Activated CD8-positive, alpha-beta T cell treated with anti-CD3 and anti-CD28 coated beads, Interleukin-2, amount 10 ng/mL, durations not matched to agents 7 days and 5 days (primary cell): ENCODE measurements around the gene TPRG1L. TPM values are rescaled to one million over a fixed set of nuclear protein-coding genes. Genes with fewer than 3 reads are reported as not detected.
"Not testable (repeated sequence)": the region's sequence is repeated elsewhere in the genome, so short reads cannot be mapped to it uniquely, and the experiment has no call there.

ENCODE experiments used
- ATAC-seq: fragments of 150-1000 bp; cut with Tn5 transposase; one replicate; pipeline ENCODE4 v1.10.0; 2021; ENCODE audit warnings: moderate library complexity
- CTCF ChIA-PET: fragments of 350-600 bp; sonication (Branson Sonifier 250); formaldehyde crosslinking; loops from one replicate; lab custom pipeline; 2021; ENCODE audit warnings: antibody characterized with exemption; lab: Charles Lee
- POLR2A ChIA-PET: fragments of 350-600 bp; sonication (Branson Sonifier 250); formaldehyde crosslinking; loops from one replicate; lab custom pipeline; 2021; ENCODE audit warnings: antibody characterized with exemption; lab: Charles Lee
- DNase-seq: peaks from one replicate; pipeline ENCODE4 v3.0.0-alpha.2; 2020
- H3K27ac Mint-ChIP-seq: one replicate; pipeline ENCODE4 v1.8.0; 2021; ENCODE audit warnings: mild to moderate bottlenecking, mixed read lengths
- H3K27me3 Mint-ChIP-seq: one replicate; pipeline ENCODE4 v1.8.0; 2021; ENCODE audit warnings: low read depth, mixed read lengths
- H3K36me3 Mint-ChIP-seq: one replicate; pipeline ENCODE4 v1.8.0; 2021; ENCODE audit warnings: low read depth, mixed read lengths
- H3K4me1 Mint-ChIP-seq: one replicate; pipeline ENCODE4 v1.8.0; 2021; ENCODE audit warnings: low read depth, mixed read lengths
- H3K4me3 Mint-ChIP-seq: one replicate; pipeline ENCODE4 v1.8.0; 2021; ENCODE audit warnings: mild to moderate bottlenecking, mixed read lengths
- H3K9me3 Mint-ChIP-seq: one replicate; pipeline ENCODE4 v1.8.0; 2022; ENCODE audit warnings: mixed read lengths; ENCODE audit not compliant: insufficient read depth
- total RNA-seq, 2 experiments: library from RNA; stranded (reverse); gene quantifications; one replicate each; pipeline ENCODE4 v1.2.3, GENCODE V29; 2021

The TPRG1L gene
- total RNA-seq, 2 experiments from 2014 or later = 9.9 to 10.0 TPM

GRCh38 chr1:3584915-3585314 is 39.9 kb upstream of the TPRG1L start:
- no peak for ATAC-seq

DNA sequence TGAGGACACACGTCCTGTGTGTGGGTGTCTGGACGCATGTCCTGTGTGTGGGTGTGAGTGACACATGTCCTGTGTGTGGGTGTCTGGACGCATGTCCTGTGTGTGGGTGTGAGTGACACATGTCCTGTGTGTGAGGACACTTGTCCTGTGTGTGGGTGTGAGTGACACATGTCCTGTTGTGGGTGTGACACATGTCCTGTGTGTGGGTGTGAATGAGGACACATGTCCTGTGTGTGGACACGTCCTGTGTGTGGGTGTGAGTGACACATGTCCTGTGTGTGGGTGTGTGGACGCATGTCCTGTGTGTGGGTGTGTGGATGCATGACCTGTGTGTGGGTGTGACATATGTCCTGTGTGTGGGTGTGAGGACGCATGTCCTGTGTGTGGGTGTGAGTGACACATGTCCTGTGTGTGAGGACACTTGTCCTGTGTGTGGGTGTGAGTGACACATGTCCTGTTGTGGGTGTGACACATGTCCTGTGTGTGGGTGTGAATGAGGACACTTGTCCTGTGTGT is 39.4 kb upstream of the TPRG1L start:
- DNase-seq, H3K27me3 Mint-ChIP-seq, H3K4me3 Mint-ChIP-seq: not testable (repeated sequence)

More at GRCh38 chr1:3584915-3585314, 39.9 kb upstream of the TPRG1L start:
- ChIA-PET CTCF (no interaction called here), POLR2A (no interaction called here)
- H3K27me3 Mint-ChIP-seq = no peaks in the 10 kb centered on the region
- no peaks in the 10 kb centered on the region for H3K4me1 Mint-ChIP-seq
- H3K36me3 Mint-ChIP-seq = no peaks in the 10 kb centered on the region
- H3K27ac Mint-ChIP-seq = no peak overlapping the region
- H3K9me3 Mint-ChIP-seq = no peaks in the 10 kb centered on the region
- no peak for DNase-seq
- H3K4me3 Mint-ChIP-seq = no peak overlapping the region

GRCh38 chr1:3585940-3586568 is 38.8 kb upstream of the TPRG1L start:
- POLR2A ChIA-PET = no interaction called here
- no peaks in the 10 kb centered on the region for H3K9me3 Mint-ChIP-seq
- no peaks in the 10 kb centered on the region for H3K36me3 Mint-ChIP-seq
- DNase-seq = no peak
- H3K27me3 Mint-ChIP-seq = no peaks in the 10 kb centered on the region
- no peak overlapping the region for H3K27ac Mint-ChIP-seq
- H3K4me3 Mint-ChIP-seq = no peak overlapping the region
- no peak for ATAC-seq
- CTCF ChIA-PET = no interaction called here
- no peaks in the 10 kb centered on the region for H3K4me1 Mint-ChIP-seq

More for the DNA sequence above, 39.4 kb upstream of the TPRG1L start:
- CTCF ChIA-PET, H3K4me1 Mint-ChIP-seq, ATAC-seq, H3K36me3 Mint-ChIP-seq, H3K9me3 Mint-ChIP-seq, POLR2A ChIA-PET, H3K27ac Mint-ChIP-seq: not testable (repeated sequence)

- Mint-ChIP-seq H3K27ac (no peak overlapping the region), H3K9me3 (no peaks in the 10 kb centered on the region), H3K36me3 (no peaks in the 10 kb centered on the region), H3K4me1 (no peaks in the 10 kb centered on the region), H3K4me3 (no peak overlapping the region), H3K27me3 (no peaks in the 10 kb centered on the region)
- no peak for DNase-seq
- no peak for ATAC-seq
- ChIA-PET CTCF (no interaction called here), POLR2A (no interaction called here)
These were observed 37.6 kb upstream of the TPRG1L start for GRCh38 chr1:3586986-3587759.

GRCh38 chr1:3588395-3588794 is 36.4 kb upstream of the TPRG1L start:
- CTCF ChIA-PET = no interaction called here
- Mint-ChIP-seq H3K27me3 (no peaks in the 10 kb centered on the region), H3K36me3 (no peaks in the 10 kb centered on the region), H3K4me1 (no peaks in the 10 kb centered on the region), H3K9me3 (no peaks in the 10 kb centered on the region), H3K4me3 (no peak overlapping the region), H3K27ac (no peak overlapping the region)
- ATAC-seq = no peak
- DNase-seq = no peak
- POLR2A ChIA-PET = no interaction called here

DNA sequence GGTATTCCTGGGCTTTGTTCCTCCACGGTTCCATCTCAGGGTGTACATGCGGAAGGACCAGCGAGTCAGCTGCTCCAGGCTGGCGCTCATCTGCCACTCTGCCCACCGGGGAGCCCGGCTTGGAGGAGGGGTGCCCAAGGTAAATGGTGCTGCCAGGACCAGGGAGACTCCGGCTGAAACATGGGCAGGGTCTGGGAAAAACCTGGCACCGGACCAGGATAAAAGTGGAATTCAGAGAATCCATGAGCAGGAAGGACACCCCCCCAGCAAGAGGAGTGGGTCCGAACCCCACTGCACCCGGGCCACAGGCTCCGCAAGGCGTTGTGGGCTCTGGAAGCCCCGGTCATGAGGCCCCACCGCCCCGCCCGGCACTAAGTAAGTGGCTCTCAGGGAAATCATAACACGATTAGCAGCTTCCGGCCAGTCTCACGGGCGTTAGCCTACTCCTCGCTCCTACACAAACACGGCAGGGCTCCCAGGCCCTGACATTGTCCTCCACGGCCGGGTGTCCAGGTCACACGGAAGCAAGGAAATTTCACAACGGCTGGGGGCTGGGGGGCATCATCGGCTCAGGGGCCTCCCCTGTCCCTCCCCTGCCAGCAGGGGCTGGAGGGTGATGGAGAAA is 34.6 kb upstream of the TPRG1L start:
- ChIA-PET CTCF (no interaction called here), POLR2A (no interaction called here)
- DNase-seq (no peak), ATAC-seq (no peak)
- Mint-ChIP-seq H3K4me3 (no peak overlapping the region), H3K27me3 (no peaks in the 10 kb centered on the region), H3K36me3 (no peaks in the 10 kb centered on the region), H3K4me1 (no peaks in the 10 kb centered on the region), H3K27ac (no peak overlapping the region), H3K9me3 (no peaks in the 10 kb centered on the region)

- Mint-ChIP-seq H3K27ac (no peak overlapping the region), H3K9me3 (no peaks in the 10 kb centered on the region), H3K27me3 (no peaks in the 10 kb centered on the region), H3K4me3 (no peak overlapping the region), H3K36me3 (no peaks in the 10 kb centered on the region), H3K4me1 (no peaks in the 10 kb centered on the region)
- ChIA-PET POLR2A (no interaction called here), CTCF (interaction anchor here (1.0 to 1.9 kb wide), 2 partner anchors 9 to 28 kb away, joined by 3 to 9 read pairs; no protein-coding TSS in a partner anchor)
- ATAC-seq (no peak), DNase-seq (no peak)
These were observed 33.6 kb upstream of the TPRG1L start for GRCh38 chr1:3590951-3591865.

- H3K9me3 Mint-ChIP-seq = no peaks in the 10 kb centered on the region
- no peaks in the 10 kb centered on the region for H3K27me3 Mint-ChIP-seq
- no peak overlapping the region for H3K4me3 Mint-ChIP-seq
- ChIA-PET POLR2A (no interaction called here), CTCF (no interaction called here)
- ATAC-seq (no peak), DNase-seq (no peak)
- H3K27ac Mint-ChIP-seq = no peak overlapping the region
- no peaks in the 10 kb centered on the region for H3K36me3 Mint-ChIP-seq
- peaks cover 16% of the 10 kb centered on the region for H3K4me1 Mint-ChIP-seq
These were observed 31.5 kb upstream of the TPRG1L start for GRCh38 chr1:3593334-3593733.

DNA sequence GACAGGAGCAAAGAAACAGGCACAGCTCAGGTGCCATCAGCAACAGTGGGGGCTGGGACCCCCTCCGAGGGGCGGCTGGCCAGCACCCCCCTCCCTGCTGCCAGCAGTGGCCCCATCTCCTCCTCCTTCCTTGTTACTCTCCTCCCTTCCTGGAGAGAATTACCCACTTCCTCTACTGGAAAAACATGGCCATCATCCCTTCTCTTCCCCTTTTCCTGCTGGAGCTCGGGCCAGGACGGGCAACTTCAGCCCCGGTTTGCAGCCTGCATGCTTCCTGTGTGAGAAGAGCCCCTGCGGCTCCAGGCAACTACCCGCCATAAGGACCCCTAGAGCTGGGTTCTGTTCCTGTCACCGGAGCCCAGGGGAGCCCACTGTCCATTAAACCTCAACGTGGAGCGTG is 31.1 kb upstream of the TPRG1L start:
- no peak for DNase-seq
- peaks cover 18% of the 10 kb centered on the region for H3K4me1 Mint-ChIP-seq
- no peaks in the 10 kb centered on the region for H3K9me3 Mint-ChIP-seq
- H3K36me3 Mint-ChIP-seq = no peaks in the 10 kb centered on the region
- H3K4me3 Mint-ChIP-seq = no peak overlapping the region
- no peak overlapping the region for H3K27ac Mint-ChIP-seq
- ChIA-PET POLR2A (no interaction called here), CTCF (no interaction called here)
- no peaks in the 10 kb centered on the region for H3K27me3 Mint-ChIP-seq
- ATAC-seq = no peak

DNA sequence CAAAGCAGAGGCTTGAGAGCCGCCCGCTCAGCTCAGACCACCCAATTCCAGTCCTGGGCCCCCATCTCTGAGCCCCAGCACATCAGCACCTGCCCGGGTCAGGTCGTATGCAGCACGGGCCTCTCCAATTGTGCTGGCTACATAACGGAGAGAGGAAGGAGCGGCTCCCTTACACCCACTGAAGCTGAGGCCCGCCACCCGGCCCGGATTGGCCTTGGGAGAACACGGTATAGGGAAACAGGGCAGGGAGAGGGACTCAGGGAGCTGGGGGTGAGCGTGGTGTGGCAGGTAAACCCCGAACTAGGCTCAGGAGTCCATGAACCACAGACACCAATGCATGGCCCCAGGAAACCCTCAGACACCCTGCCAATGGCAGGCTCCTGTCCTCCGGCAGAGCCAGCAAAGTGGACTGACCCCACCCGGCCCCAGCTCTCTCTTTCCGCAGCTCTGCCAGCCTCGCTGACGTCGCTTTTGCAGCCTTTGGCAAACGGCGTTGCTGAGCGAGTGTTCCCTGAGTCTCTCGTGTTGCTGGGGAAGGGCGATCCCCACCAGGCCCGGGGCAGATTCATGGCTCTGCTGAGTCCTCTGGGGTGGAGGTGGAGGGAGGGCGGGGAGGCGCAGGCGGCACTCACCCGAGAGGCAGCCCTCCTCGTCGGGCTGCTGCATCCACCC is 30.0 kb upstream of the TPRG1L start:
- CTCF ChIA-PET = no interaction called here
- no peaks in the 10 kb centered on the region for H3K36me3 Mint-ChIP-seq
- no peaks in the 10 kb centered on the region for H3K27me3 Mint-ChIP-seq

GRCh38 chr1:3595949-3596348 is 28.9 kb upstream of the TPRG1L start:
- ChIA-PET CTCF (no interaction called here), POLR2A (no interaction called here)
- H3K4me3 Mint-ChIP-seq = no peak overlapping the region
- H3K36me3 Mint-ChIP-seq = no peaks in the 10 kb centered on the region
- H3K4me1 Mint-ChIP-seq = peaks cover 20% of the 10 kb centered on the region
- ATAC-seq (no peak), DNase-seq (no peak)
- no peaks in the 10 kb centered on the region for H3K9me3 Mint-ChIP-seq
- no peak overlapping the region for H3K27ac Mint-ChIP-seq
- no peaks in the 10 kb centered on the region for H3K27me3 Mint-ChIP-seq

More for the DNA sequence above, 30.0 kb upstream of the TPRG1L start:
- POLR2A ChIA-PET = no interaction called here
- H3K4me3 Mint-ChIP-seq = no peak overlapping the region
- H3K4me1 Mint-ChIP-seq = peaks cover 20% of the 10 kb centered on the region
- H3K9me3 Mint-ChIP-seq = no peaks in the 10 kb centered on the region
- DNase-seq = no peak
- no peak for ATAC-seq
- H3K27ac Mint-ChIP-seq = no peak overlapping the region
